Fibroblast of skin of back (primary cell): ENCODE data around the gene PAGR1.
"Not testable (repeated sequence)": the region's sequence is repeated elsewhere in the genome, so short reads cannot be mapped to it uniquely, and the experiment has no call there.

Experiments
- DNase-seq: peaks from one replicate; pipeline ENCODE4 v3.0.0-alpha.2; 2013

Gene PAGR1

DNA sequence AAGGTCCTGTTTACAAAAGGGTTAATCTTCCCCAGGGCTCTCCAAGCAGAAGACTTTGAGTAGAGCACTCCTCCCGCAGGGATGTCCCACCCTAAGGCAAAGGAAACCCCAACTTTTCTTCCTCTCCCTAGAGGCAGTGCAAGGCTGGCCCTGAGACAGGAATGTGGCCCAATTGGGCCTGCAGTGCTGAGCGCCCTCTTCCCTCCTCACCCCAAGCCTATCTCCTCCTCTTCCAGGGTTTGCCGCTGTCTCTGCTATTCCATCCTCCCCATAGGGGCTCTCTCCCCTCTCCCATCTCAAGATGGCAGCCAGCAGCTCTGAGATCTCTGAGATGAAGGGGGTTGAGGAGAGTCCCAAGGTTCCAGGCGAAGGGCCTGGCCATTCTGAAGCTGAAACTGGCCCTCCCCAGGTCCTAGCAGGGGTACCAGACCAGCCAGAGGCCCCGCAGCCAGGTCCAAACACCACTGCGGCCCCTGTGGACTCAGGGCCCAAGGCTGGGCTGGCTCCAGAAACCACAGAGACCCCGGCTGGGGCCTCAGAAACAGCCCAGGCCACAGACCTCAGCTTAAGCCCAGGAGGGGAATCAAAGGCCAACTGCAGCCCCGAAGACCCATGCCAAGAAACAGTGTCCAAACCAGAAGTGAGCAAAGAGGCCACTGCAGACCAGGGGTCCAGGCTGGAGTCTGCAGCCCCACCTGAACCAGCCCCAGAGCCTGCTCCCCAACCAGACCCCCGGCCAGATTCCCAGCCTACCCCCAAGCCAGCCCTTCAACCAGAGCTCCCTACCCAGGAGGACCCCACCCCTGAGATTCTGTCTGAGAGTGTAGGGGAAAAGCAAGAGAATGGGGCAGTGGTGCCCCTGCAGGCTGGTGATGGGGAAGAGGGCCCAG lies 3.0 kb upstream of the PAGR1 start:
- no peak for DNase-seq

- DNase-seq = no peak
These were observed 2.0 kb upstream of the PAGR1 start for GRCh38 chr16:29813644-29814562.

DNA sequence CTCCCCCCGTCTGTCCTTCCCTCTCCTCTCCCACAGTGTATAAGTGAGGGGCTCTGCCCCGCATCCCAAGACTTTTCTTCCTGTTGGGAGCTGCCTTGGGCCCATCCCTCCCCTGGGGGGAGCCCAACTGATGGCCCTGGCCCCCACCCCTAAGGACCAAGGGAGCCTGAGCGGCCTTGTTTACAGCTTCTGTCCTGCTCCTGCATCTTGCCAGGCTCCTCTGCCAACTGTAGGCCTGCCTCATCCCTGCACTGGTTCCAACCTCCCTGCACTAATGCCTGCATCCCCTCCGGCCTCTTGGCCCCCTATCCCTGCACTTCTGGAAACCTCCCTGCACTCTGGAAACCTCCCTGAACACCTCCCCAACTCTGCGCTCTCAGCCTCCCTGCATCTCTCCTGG lies 1.4 kb upstream of the PAGR1 start:
- DNase-seq = no peak

- peak; percentile 20 for DNase-seq
These were observed 775 bp upstream of the PAGR1 start for GRCh38 chr16:29815032-29815721.

DNA sequence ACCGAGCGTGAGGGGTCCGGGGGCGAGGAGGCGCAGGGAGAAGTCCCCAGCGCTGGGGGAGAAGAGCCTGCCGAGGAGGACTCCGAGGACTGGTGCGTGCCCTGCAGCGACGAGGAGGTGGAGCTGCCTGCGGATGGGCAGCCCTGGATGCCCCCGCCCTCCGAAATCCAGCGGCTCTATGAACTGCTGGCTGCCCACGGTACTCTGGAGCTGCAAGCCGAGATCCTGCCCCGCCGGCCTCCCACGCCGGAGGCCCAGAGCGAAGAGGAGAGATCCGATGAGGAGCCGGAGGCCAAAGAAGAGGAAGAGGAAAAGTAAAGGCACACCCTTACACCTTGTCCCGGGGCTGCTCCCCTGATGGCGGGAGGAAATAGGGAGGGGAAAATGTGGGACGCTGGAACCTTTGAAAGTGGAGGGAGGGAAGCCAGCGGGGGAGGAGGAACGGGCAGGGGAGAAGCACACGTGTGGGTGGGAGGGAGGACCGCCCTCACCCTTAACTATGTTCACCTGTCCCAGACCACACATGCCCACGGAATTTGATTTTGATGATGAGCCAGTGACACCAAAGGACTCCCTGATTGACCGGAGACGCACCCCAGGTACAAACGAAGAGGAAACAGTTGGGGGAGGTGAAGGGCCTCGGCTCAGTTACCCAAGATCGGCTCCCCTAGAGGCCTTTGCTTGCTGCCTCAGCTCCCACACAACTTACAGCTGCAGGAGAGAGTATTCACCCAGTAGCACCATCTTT lies 916 bp downstream of the PAGR1 start:
- peak; percentile 67 for DNase-seq

DNA sequence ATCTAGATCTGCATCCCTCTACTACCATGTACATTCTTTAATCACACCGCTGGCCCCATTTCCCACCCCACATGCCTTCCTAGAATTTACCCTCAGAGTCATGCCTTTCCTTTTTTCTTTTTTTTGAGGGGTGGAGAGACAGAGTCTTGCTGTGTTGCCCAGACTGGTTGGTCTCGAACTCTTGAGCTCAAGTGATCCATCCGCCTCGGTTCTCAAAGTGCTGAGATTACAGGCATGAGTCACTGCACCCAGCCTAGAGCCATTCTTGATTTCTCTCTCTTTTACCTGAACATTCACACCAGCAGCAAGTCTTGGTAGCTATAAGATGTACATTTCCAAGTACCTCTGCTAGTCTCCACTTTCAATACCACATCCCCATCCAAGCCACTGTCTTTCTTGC lies 2.1 kb downstream of the PAGR1 start:
- DNase-seq = no peak

DNA sequence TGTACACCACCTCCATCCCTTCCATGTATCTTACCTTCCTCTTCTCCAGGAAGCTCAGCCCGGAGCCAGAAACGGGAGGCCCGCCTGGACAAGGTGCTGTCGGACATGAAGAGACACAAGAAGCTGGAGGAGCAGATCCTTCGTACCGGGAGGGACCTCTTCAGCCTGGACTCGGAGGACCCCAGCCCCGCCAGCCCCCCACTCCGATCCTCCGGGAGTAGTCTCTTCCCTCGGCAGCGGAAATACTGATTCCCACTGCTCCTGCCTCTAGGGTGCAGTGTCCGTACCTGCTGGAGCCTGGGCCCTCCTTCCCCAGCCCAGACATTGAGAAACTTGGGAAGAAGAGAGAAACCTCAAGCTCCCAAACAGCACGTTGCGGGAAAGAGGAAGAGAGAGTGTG lies 3.6 kb downstream of the PAGR1 start:
- DNase-seq = no peak

GRCh38 chr16:29820271-29820701 lies 4.3 kb downstream of the PAGR1 start, which contains the start of gene MVP:
Gene MVP (plus strand): TSS chr16:29820462. CDS start chr16:29830550, 10,088 bp downstream.
- DNase-seq = peak; percentile 66

- no peak for DNase-seq
These were observed 5.0 kb downstream of the PAGR1 start for GRCh38 chr16:29820730-29821642.

- peak; percentile 88 for DNase-seq
These were observed 5.7 kb downstream of the PAGR1 start for GRCh38 chr16:29821643-29822115.

DNA sequence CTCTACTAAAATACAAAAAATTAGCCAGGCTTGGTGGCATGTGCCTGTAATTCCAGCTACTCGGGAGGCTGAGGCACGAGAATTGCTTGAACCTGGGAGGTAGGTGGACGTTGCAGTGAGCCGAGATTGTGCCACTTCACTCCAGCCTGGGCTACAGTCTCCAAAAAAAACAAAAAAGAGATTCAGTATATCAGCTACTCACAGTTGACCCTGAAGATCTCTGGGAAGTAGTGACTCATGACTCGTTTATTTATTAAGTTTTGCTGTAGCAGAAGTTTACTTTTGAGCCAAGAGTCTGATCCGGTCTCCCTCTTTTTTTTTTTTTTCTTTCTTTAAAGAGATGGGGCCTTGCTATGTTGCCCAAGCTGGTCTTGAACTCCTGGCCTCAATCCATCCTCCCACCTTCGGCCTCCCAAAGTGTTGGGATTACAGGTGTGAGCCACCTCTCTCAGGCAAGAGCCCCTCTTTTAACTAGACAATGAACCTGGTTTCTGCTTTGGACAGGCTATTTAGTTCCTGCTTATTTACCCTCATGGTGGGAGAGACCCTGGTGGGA lies 8.7 kb downstream of the PAGR1 start:
- peak; percentile 87 for DNase-seq

DNA sequence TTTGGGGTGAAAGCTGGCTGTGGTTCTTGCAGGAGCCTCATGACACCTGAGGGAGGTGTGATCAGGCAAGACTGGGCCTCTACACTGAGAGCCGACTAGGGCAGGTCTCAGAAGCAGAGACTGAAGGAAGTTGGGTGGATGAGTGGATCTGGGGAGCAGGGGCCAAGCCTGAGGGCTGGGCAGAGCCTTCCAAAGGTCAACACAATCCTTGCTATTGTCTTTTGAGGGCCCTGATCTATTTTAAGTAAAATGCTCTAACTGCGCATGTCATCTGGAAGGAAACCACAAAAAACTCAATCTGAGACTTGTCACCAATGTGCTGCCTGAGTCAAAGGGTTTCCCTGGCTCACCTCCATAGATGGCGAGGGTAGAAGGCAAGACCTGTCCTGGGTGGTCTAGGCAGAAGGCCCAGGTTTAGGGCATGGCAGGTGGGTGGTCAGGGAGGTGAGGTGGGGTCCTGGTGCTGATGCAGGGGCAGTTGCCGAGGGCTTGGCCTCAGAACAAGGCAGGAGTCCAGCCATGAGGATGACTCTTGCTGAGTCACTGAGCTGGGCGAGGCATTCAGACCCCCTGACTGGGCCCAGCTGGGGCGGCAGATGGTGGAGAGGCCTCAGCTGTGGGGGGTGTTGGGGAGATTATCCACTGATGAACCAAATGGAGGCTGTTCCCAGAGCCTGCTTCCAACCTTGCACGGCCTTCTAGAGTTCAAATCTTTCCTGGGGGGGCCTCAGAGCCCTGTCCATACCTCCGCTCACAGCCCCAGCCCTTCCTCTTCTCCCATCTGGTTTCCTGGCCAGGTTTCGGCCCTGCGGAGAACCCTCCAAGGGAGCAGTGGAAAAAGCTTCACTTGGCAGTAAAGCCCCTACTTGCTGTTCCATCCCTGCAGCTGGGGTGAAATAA lies 9.4 kb downstream of the PAGR1 start:
- peak; percentile 87 for DNase-seq

GRCh38 chr16:29826342-29826695 lies 10.4 kb downstream of the PAGR1 start:
- no peak for DNase-seq

- no peak for DNase-seq
These were observed 14.8 kb downstream of the PAGR1 start for GRCh38 chr16:29830774-29831173.

DNA sequence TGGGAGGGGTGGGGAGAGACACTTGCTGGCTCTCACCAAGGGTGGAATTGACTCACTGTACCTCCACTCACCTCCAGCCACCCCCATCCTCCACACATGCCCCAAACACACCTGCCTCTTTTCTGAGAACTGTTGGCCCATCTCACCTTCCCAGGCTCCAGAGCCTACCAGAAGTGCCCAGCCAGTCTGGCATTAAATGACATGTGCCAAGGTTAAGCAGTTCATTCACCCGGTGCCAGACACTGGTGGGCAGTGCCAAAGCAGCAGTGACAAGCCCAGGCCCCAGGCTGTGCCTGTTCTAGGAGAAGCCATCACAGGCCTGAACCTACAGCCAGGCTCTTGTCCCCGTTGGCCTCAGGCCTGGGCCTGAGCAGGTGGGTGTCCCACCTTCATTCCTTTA lies 15.5 kb downstream of the PAGR1 start:
- DNase-seq = no peak

DNA sequence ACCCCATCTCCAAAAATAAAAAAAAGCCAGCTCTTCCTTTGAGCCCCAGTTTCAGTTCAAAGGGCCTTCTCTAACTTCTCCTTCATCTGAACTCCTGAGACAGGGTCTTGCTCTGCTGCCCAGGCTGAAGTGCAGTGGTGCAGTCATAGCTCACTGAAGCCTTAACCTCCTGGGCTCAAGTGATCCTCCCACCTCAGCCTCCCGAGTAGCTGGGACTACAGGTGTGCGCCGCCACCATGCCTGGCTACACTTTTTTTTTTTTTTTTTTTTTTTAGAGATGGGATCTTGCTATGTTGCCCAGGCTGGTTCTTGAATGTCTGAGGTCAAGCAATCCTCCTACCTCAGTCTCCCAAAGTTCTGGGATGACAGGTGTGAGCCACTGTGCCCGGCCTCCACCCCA lies 17.3 kb downstream of the PAGR1 start:
- not testable (repeated sequence) for DNase-seq

- no peak for DNase-seq
These were observed 18.1 kb downstream of the PAGR1 start for GRCh38 chr16:29834079-29834478.

GRCh38 chr16:29835926-29836325 lies 20.0 kb downstream of the PAGR1 start:
- no peak for DNase-seq

GRCh38 chr16:29836623-29837022 lies 20.7 kb downstream of the PAGR1 start:
- DNase-seq = no peak
